HepG2 (cell line): ENCODE measurements around the gene KRTAP10-11. TPM values are rescaled to one million over a fixed set of nuclear protein-coding genes. Genes with fewer than 3 reads are reported as not detected.

Experiments used
- ATAC-seq: fragments of 200-7000 bp; cut with Tn5 transposase; 3 replicates; pipeline ENCODE4 v1.9.1; 2020; ENCODE audit warnings: mild to moderate bottlenecking, moderate library complexity
- BruUV-seq: library from RNA; stranded (reverse); fragments of 400-500 nt; replicated peaks from 2 replicates; lab custom pipeline; 2021; lab: Mats Ljungman, UMichigan
- CTCF ChIA-PET: fragments of 300-600 bp; formaldehyde crosslinking; extraction: SDS; loops from one replicate; lab custom pipeline; 2021; ENCODE audit warnings: low total read pairs, inconsistent platforms, low intra/inter-chr PET ratio; lab: Yijun Ruan, JAX
- POLR2A ChIA-PET: fragments of 350-600 bp; sonication (Branson Sonifier 250); formaldehyde crosslinking; loops from one replicate; lab custom pipeline; 2020; ENCODE audit warnings: antibody characterized with exemption, inconsistent platforms; lab: Yijun Ruan, JAX
- DNase-seq: peaks from one replicate; pipeline ENCODE4 v3.0.0-alpha.2; 2015; ENCODE audit warnings: low spot score
- FAIRE-seq: peaks from 3 replicates; lab custom pipeline; 2011; peaks lifted over from hg19 to GRCh38; lab: Jason Lieb, UNC
- H2AFZ ChIP-seq: one replicate; pipeline ENCODE4 v1.6.1; 2011; ENCODE audit warnings: low read length, inconsistent platforms
- H3K27ac ChIP-seq: fragments of 300-600 bp; 3 replicates; pipeline ENCODE4 v1.8.0; 2011; ENCODE audit warnings: mixed run types, mild to moderate bottlenecking, mixed read lengths, low read length, inconsistent platforms; ENCODE audit not compliant: insufficient read depth; ENCODE audit errors: extremely low read length
- H3K27me3 ChIP-seq, 2 experiments: fragments of 200-600 bp in 1 of 2; 2 replicates in 1 of 2; 3 replicates in 1 of 2; pipeline versions ENCODE4 v1.6.0 to v1.8.0; 2011; ENCODE audit warnings: low read length in 2 of 2, mild to moderate bottlenecking in 2 of 2, moderate library complexity in 2 of 2, inconsistent platforms in 1 of 2; ENCODE audit not compliant: insufficient read depth in 2 of 2, control insufficient read depth in 1 of 2
- H3K36me3 ChIP-seq, 2 experiments: fragments of 200-600 bp in 1 of 2; replicated peaks in 1 of 2; 2 replicates in 1 of 2; 3 replicates in 1 of 2; pipeline versions ENCODE4 v1.5.1 to v1.8.0; 2011; ENCODE audit warnings: low read length in 2 of 2, inconsistent platforms in 1 of 2; ENCODE audit not compliant: insufficient read depth in 2 of 2, control insufficient read depth in 1 of 2
- H3K4me1 ChIP-seq: 2 replicates; pipeline ENCODE4 v1.5.1; 2012; ENCODE audit warnings: low read length, inconsistent platforms; ENCODE audit not compliant: insufficient read depth
- H3K4me2 ChIP-seq: 2 replicates; pipeline ENCODE4 v1.6.0; 2011; ENCODE audit warnings: low read depth, low read length, inconsistent platforms
- H3K4me3 ChIP-seq, 3 experiments: fragments of 200-600 bp in 1 of 3; sonication (generic), shearing (Covaris generic) in 1 of 3; replicated peaks in 1 of 3; 2 replicates each; pipeline ENCODE4 v1.5.1; 2011 to 2016; ENCODE audit warnings: low read length in 3 of 3, inconsistent platforms in 2 of 3, low read depth in 2 of 3, mild to moderate bottlenecking in 2 of 3, control low read depth in 1 of 3, mixed read lengths in 1 of 3; ENCODE audit not compliant: insufficient read depth in 1 of 3
- H3K79me2 ChIP-seq: one replicate; pipeline ENCODE4 v1.6.1; 2011; ENCODE audit warnings: low read length, inconsistent platforms; ENCODE audit not compliant: insufficient read depth
- H3K9ac ChIP-seq: 2 replicates; pipeline ENCODE4 v1.6.0; 2011; ENCODE audit warnings: mild to moderate bottlenecking, low read depth, low read length, inconsistent platforms; ENCODE audit not compliant: insufficient read depth
- H3K9me3 ChIP-seq: 2 replicates; pipeline ENCODE4 v1.5.1; 2012; ENCODE audit warnings: mild to moderate bottlenecking, low read length
- H4K20me1 ChIP-seq: 2 replicates; pipeline ENCODE4 v1.6.0; 2011; ENCODE audit warnings: inconsistent platforms, mild to moderate bottlenecking, low read length, moderate library complexity; ENCODE audit not compliant: insufficient read depth
- CEBPZ ChIP-seq: IDR thresholded peaks from 2 replicates; pipeline ENCODE4 v1.6.1; 2012; ENCODE audit warnings: low read length, improper control_type of control experiment
- HMGXB4 ChIP-seq, 2 experiments: sonication (generic) in 1 of 2; formaldehyde crosslinking in 1 of 2; IDR thresholded peaks; 2 replicates each; pipeline versions ENCODE4 v1.4.0 to v1.6.1; 2018 to 2020; ENCODE audit warnings: missing genetic modification reagents in 2 of 2, borderline replicate concordance in 1 of 2, low read depth in 1 of 2, mild to moderate bottlenecking in 1 of 2, missing biosample characterization in 1 of 2
- ZNF101 ChIP-seq: sonication (generic); formaldehyde crosslinking; IDR thresholded peaks from 2 replicates; pipeline ENCODE4 v1.4.0; 2020; ENCODE audit warnings: mild to moderate bottlenecking, low read depth, missing genetic modification reagents, borderline replicate concordance
- ZNF672 ChIP-seq: sonication (generic); formaldehyde crosslinking; IDR thresholded peaks from 2 replicates; pipeline ENCODE4 v1.8.1; 2022; ENCODE audit warnings: missing genetic modification reagents
- WGBS: methylation state at CpG from one replicate; pipeline ENCODE4 v1.1.6; 2017; ENCODE audit warnings: low lambda C conversion rate; 5-methylcytosine and 5-hydroxymethylcytosine counted together
- in situ Hi-C: cut with HindIII; loops from 2 replicates; pipeline ENCODE4 v1.10.0; 2017; ENCODE audit warnings: low pct_unique_long_range_greater_than_20kb; ENCODE audit not compliant: extremely low pct_ligation_motif_present
- intact Hi-C: fragments of 100-400 bp; cut with micrococcal nuclease; formaldehyde crosslinking; loops from one replicate; pipeline ENCODE4 v1.10.0; 2022; ENCODE audit not compliant: unreplicated experiment
- polyA plus RNA-seq, 8 experiments: library from polyadenylated mRNA; depleted of rRNA in 3 of 8; stranded (reverse) in 7 of 8; unstranded in 1 of 8; fragments of >200 nt; fragmentation: Illumina TruSeq in 4 of 8; extraction: Trizol in 4 of 8; gene quantifications; 2 replicates each; pipeline versions ENCODE4 v1.2.1 to v1.2.3, GENCODE V29; 2011 to 2016; ENCODE audit warnings: low read depth in 4 of 8, missing spikeins in 1 of 8, mixed read lengths in 1 of 8; ENCODE audit not compliant: insufficient read depth in 1 of 8
- total RNA-seq, 5 experiments: library from RNA; depleted of rRNA; stranded (reverse); fragments of >200 nt; fragmentation: Illumina TruSeq; extraction: Trizol; gene quantifications; 2 replicates each; pipeline ENCODE4 v1.2.3, GENCODE V29; 2016; ENCODE audit warnings: low read depth in 1 of 5
- TF ChIP-seq, protein P1 (sequence below): sonication (generic); formaldehyde crosslinking; IDR thresholded peaks from 2 replicates; pipeline ENCODE4 v1.4.0; 2020; ENCODE audit warnings: mild to moderate bottlenecking, missing genetic modification reagents
- TF ChIP-seq, protein P2 (sequence below): IDR thresholded peaks from 2 replicates; pipeline ENCODE4 v1.6.1; 2016; ENCODE audit warnings: missing genetic modification reagents, missing compliant biosample characterization

Gene KRTAP10-11
- total and polyA plus RNA-seq, 2 of the 13 experiments (the other 11 are each of a cell fraction or from before 2014, with no cell fraction given): not detected

GRCh38 chr21:44602463-44602850 is 43.8 kb upstream of the KRTAP10-11 start:
- ATAC-seq (no peak; the same call in 2 of the 3 replicates), DNase-seq (no peak), FAIRE-seq (no peak)
- Histone ChIP-seq H3K4me1 (no peaks in the 10 kb centered on the region), H3K9me3 (no peaks in the 10 kb centered on the region), H3K36me3 (no peaks in the 10 kb centered on the region), H3K4me2 (no peak overlapping the region), H3K27ac (no peak overlapping the region), H4K20me1 (no peaks in the 10 kb centered on the region), H3K9ac (no peak overlapping the region), H3K79me2 (no peaks in the 10 kb centered on the region), H2AFZ (no peak overlapping the region), H3K27me3 (peaks cover 0 to 1% of the 10 kb centered on the region in 2 experiments; a peak in 1 of 5 replicates), H3K4me3 (no peak overlapping the region)
- POLR2A ChIA-PET: no interaction called here
- no TSS peak for BruUV-seq
- TF ChIP-seq, protein P1, sequence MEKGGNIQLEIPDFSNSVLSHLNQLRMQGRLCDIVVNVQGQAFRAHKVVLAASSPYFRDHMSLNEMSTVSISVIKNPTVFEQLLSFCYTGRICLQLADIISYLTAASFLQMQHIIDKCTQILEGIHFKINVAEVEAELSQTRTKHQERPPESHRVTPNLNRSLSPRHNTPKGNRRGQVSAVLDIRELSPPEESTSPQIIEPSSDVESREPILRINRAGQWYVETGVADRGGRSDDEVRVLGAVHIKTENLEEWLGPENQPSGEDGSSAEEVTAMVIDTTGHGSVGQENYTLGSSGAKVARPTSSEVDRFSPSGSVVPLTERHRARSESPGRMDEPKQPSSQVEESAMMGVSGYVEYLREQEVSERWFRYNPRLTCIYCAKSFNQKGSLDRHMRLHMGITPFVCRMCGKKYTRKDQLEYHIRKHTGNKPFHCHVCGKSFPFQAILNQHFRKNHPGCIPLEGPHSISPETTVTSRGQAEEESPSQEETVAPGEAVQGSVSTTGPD (CRISPR knock-in tag): no peak
- TF ChIP-seq ZNF672 (CRISPR knock-in tag): no peak
- CTCF ChIA-PET: no interaction called here
- intact Hi-C loops (no loop called here), in situ Hi-C loops (no loop called here)
- WGBS: no CpG with 5 or more reads among the region's 21 CpGs

DNA sequence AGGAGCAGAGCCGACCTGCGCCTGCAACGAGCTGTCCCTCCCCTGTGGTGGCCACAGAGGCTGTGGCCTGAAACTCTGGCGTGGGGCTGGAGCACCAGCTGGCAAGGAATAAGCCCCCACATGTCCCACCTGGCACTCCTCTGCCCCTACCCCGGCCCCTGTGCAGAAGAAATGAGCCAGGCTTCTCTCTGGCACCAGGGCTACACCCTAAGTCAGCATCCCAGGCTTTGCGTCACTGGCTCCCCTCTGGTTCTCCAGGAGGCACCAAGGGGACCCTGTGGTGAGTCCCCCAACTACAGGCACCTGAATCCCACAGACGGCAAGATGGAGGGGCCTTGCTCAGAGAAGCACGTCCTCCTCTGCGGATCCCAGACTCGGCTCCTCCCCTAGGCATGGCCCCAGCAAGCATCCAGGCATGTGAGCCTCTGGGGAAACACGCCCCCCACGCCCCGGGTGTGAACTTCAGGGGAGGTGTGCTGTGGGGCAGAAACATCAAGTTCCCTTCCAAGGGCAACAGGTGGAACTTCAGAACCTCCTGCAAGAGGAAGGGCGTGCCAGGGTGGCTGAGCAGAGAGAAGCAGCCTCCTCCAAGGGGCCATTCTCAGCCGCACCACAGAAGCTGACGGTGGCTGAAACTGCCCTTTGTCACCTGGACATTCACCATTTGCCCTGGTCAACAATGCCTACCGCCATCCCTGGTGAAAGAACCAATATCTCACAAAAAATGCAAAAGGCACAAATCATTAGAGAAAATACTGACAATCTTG is 42.9 kb upstream of the KRTAP10-11 start:
- H3K36me3 ChIP-seq: no peaks in the 10 kb centered on the region
- no peaks in the 10 kb centered on the region for H3K9me3 ChIP-seq
- H3K27me3 ChIP-seq: peaks cover 0 to 1% of the 10 kb centered on the region in 2 experiments; a peak in 1 of 5 replicates
- H3K27ac ChIP-seq: no peak overlapping the region
- H3K4me2 ChIP-seq: no peak overlapping the region
- no peaks in the 10 kb centered on the region for H4K20me1 ChIP-seq
- FAIRE-seq: no peak
- intact Hi-C loops (no loop called here), in situ Hi-C loops (no loop called here)
- ATAC-seq: no peak
- H2AFZ ChIP-seq: no peak overlapping the region
- no TSS peak for BruUV-seq
- H3K9ac ChIP-seq: no peak overlapping the region
- H3K4me1 ChIP-seq: no peaks in the 10 kb centered on the region
- DNase-seq: no peak
- ChIA-PET POLR2A (no interaction called here), CTCF (no interaction called here)
- H3K4me3 ChIP-seq: no peak overlapping the region
- no peaks in the 10 kb centered on the region for H3K79me2 ChIP-seq
- 62% methylated on average over 8 of the region's 17 CpGs for WGBS
- TF ChIP-seq, protein P2, sequence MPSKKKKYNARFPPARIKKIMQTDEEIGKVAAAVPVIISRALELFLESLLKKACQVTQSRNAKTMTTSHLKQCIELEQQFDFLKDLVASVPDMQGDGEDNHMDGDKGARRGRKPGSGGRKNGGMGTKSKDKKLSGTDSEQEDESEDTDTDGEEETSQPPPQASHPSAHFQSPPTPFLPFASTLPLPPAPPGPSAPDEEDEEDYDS: no peak
- TF ChIP-seq HMGXB4 (CRISPR knock-in tag; IDR thresholded peaks at IDR 0.05; ENCODE audit: borderline replicate concordance in 1 of 2, low read depth in 1 of 2) (no peak), CEBPZ (no peak), ZNF101 (no peak)
